Urothelium cell line (cell line): ENCODE measurements around the gene LYPLA2.
"Not testable (repeated sequence)": the region's sequence is repeated elsewhere in the genome, so short reads cannot be mapped to it uniquely, and the experiment has no call there.

Source experiments
- DNase-seq: peaks from one replicate; pipeline ENCODE4 v3.0.0; 2011; ENCODE audit warnings: low spot score, mixed read lengths
- FAIRE-seq: peaks from 2 replicates; lab custom pipeline; 2011; peaks lifted over from hg19 to GRCh38; lab: Jason Lieb, UNC

Gene LYPLA2

GRCh38 chr1:23777979-23778814 lies 12.7 kb upstream of the LYPLA2 start, which contains the start of gene PITHD1:
Gene PITHD1, plus strand, starts transcription at chr1:23778418. Its CDS starts 98 bp downstream, at chr1:23778516.
- DNase-seq (peak; percentile 96), FAIRE-seq (no peak)

- DNase-seq (no peak), FAIRE-seq (no peak)
Observed at GRCh38 chr1:23779826-23780371, 11.0 kb upstream of the LYPLA2 start.

- DNase-seq, FAIRE-seq: not testable (repeated sequence)
Observed at GRCh38 chr1:23783141-23783540, 7.8 kb upstream of the LYPLA2 start.

GRCh38 chr1:23784846-23785245 lies 6.1 kb upstream of the LYPLA2 start:
- DNase-seq (no peak), FAIRE-seq (no peak)

- no peak for FAIRE-seq
- no peak for DNase-seq
Observed at GRCh38 chr1:23787701-23788100, 3.2 kb upstream of the LYPLA2 start.

GRCh38 chr1:23788695-23789094 lies 2.2 kb upstream of the LYPLA2 start:
- FAIRE-seq (no peak), DNase-seq (no peak)

GRCh38 chr1:23791516-23792047 lies 637 bp downstream of the LYPLA2 start:
- FAIRE-seq (no peak), DNase-seq (peak; percentile 41)

GRCh38 chr1:23792151-23792945 lies 1.4 kb downstream of the LYPLA2 start:
- DNase-seq, result no peak

GRCh38 chr1:23793018-23793781 lies 2.3 kb downstream of the LYPLA2 start:
- DNase-seq, result peak; percentile 72
- FAIRE-seq, result no peak

More at GRCh38 chr1:23792151-23792945, 1.4 kb downstream of the LYPLA2 start:
- no peak for FAIRE-seq

- no peak for DNase-seq
- no peak for FAIRE-seq
Observed at GRCh38 chr1:23793861-23794731, 3.2 kb downstream of the LYPLA2 start.

- DNase-seq, FAIRE-seq: not testable (repeated sequence)
Observed at GRCh38 chr1:23794732-23795182, 3.8 kb downstream of the LYPLA2 start.

GRCh38 chr1:23795676-23796465 lies 4.9 kb downstream of the LYPLA2 start:
- no peak for DNase-seq
- FAIRE-seq, result no peak

- FAIRE-seq (no peak), DNase-seq (no peak)
Observed at GRCh38 chr1:23796466-23797271, 5.7 kb downstream of the LYPLA2 start.

GRCh38 chr1:23797478-23798448 lies 6.8 kb downstream of the LYPLA2 start:
- no peak for FAIRE-seq
- no peak for DNase-seq

GRCh38 chr1:23798662-23799142 lies 7.8 kb downstream of the LYPLA2 start:
- no peak for FAIRE-seq

GRCh38 chr1:23799255-23799569 lies 8.3 kb downstream of the LYPLA2 start:
- DNase-seq (no peak), FAIRE-seq (no peak)

More at GRCh38 chr1:23798662-23799142, 7.8 kb downstream of the LYPLA2 start:
- no peak for DNase-seq
